HG02943 (cell line): ENCODE data around the gene MICOS13.
A peak's percentile ranks its signal among the peaks of the same experiment; 100 is the strongest.
"Not testable (repeated sequence)": the region's sequence is repeated elsewhere in the genome, so short reads cannot be mapped to it uniquely, and the experiment has no call there.

Source experiments
- ATAC-seq: cut with Tn5 transposase; IDR thresholded peaks from one replicate; pipeline ENCODE4 v1.9.1; 2021; ENCODE audit warnings: mild to moderate bottlenecking, low read depth, moderate library complexity; ENCODE audit not compliant: unreplicated experiment

Gene MICOS13

DNA sequence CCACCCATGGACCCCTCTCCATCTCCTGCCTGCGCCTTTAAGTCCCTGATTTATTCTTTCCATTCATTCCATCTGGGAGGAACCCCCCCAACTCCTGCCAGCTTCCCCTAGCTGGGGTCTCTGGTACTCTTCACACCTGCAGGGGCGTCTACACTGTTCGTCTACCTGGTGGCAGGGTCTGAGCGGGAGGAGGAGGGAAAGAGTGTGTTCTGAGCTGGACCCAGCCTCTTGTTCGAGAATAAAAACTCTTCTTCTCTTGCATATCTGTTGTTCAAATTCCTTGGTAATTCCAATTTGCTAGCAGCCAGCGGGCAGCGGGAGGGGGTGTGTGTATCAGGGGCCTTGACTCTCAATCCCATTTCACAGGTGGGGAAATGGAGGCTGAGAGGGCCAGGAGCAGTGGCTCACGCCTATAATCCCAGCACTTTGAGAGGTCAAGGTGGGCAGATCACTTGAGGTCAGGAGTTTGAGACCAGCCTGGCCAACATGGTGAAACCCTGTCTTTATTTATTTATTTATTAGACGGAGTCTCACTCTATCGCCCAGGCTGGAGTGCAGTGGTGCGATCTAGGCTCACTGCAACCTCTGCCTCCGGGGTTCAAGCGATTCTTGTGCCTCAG lies 8.1 kb upstream of the MICOS13 start:
- ATAC-seq = not testable (repeated sequence)

- ATAC-seq = no peak
These were observed 7.3 kb upstream of the MICOS13 start for GRCh38 chr19:5687360-5688198.

GRCh38 chr19:5686647-5687359 lies 6.5 kb upstream of the MICOS13 start:
- ATAC-seq = peak; percentile 49

GRCh38 chr19:5686326-5686646 lies 6.0 kb upstream of the MICOS13 start:
- no peak for ATAC-seq

DNA sequence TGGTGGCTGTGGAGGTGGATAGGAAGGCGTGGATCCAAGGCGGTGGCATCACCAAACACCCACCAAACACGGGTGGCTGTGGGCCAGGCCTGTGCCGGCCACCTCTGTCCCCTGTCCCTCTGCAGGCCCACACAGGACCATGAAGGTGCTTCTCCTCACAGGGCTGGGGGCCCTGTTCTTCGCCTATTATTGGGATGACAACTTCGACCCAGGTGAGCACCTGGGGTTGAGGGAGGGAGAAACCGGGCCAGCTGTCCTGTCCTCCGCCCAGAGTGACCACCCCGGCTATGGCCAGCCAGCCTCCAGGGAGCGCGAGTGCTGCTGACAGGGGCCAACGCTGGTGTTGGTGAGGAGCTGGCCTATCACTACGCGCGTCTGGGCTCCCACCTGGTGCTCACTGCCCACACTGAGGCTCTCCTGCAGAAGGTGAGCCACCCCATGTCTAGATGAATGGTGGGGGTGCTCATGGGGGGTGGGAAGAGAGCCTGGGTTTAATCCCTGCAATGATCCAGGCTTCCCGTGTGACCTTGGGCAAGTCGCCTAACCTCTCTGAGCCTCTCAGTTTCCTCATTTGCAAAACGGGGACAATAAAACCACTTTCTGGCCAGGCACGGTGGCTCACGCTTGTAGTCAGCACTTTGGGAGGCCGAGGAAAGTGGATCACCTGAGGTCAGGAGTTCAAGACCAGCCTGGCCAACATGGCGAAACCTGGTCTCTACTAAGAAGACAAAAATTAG lies 4.5 kb upstream of the MICOS13 start:
- ATAC-seq = no peak

DNA sequence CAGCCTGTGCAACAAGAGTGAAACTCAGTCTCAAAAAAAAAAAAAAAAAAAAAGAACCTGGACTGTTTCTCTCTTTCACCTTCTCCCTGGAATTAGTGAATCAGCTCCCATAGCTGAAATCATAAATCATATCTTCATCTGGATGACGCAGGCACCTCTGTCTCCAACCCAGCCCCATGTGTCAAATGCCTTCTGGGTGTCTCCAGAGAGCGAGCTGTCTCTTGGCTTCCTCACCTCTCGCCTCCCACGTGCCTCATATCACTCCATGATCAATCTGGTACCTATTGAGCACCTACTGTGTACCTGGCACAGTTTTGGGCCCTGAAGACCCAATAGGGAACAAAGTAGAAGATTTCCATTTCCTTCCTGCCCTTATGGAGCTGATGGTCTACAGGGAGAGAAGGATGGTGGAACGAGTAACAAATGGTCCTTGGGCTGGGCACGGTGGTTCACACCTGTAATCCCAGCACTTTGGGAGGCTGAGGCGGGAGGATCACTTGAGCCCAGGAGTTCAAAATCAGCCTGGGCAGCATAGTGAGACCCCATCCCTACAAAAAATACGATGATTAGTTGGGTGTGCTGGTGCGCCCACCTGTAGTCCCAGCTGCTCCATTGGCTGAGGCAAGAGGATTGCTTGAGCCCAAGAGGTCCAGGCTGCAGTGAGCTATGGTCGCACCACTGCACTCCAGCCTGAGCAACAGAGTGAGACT lies 3.0 kb upstream of the MICOS13 start:
- ATAC-seq = no peak

DNA sequence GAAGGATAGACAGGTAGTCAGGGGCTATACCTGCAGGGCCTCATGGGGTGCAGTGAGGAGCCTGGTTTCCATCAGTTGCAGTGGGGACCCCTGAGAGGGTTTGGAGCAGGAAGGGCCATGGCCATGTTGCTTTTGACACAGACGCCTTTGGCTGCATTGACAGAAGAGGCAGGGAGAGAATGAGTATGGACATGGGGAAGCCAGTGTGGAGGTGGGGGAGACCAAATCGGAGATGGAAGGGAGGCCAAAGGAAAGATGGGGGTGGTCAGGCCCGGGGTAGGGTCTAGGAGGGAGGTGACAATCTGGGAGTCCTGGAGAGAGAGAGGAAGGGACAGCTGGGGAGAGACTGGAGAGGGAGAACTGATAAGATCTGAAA lies 1.8 kb upstream of the MICOS13 start:
- ATAC-seq = no peak

- no peak for ATAC-seq
These were observed 1.2 kb upstream of the MICOS13 start for GRCh38 chr19:5681391-5682106.

GRCh38 chr19:5680084-5680436 lies 256 bp downstream of the MICOS13 start:
- ATAC-seq = no peak

GRCh38 chr19:5679289-5680083 lies 830 bp downstream of the MICOS13 start:
- no peak for ATAC-seq

GRCh38 chr19:5678071-5678718 lies 2.1 kb downstream of the MICOS13 start:
- ATAC-seq = no peak

- no peak for ATAC-seq
These were observed 2.7 kb downstream of the MICOS13 start for GRCh38 chr19:5677580-5677979.

DNA sequence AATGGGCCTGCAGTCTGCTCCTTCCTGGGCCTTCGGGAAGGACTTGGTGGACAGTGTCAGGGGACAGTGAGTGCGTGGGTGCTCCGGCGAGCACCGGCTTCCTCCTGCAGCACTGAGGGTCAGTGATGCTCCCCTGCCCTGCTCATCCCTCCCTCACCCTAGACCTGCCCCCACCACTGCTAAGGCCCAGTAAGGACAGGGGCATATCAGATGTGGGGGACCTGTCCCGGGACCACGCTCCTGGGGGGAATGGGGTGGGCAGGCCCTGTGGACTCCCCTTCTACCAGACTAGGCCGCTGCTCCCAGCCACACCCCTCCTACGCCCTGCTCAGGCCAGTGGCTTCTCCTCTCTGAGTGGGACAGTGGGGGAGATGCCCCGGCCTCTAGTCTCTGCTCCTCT lies 3.2 kb downstream of the MICOS13 start:
- ATAC-seq = no peak

DNA sequence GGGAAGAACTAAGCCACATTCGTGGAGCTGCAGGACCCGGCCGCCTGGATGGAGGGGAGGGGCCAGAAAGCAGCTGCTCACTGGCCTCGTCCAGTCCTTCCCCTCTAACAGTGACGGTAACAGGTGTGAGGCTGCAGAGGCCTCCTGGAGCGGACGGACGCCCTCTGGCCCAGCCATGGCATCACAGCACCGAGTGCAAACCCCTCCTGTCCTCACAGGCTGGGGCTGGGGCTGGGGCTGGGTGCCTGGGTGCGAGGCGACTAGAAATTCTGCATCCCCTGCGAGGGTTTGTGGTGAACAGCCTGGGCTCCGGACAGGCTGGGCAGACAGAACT lies 3.6 kb downstream of the MICOS13 start:
- no peak for ATAC-seq

GRCh38 chr19:5676105-5676771 lies 4.1 kb downstream of the MICOS13 start:
- ATAC-seq = no peak

DNA sequence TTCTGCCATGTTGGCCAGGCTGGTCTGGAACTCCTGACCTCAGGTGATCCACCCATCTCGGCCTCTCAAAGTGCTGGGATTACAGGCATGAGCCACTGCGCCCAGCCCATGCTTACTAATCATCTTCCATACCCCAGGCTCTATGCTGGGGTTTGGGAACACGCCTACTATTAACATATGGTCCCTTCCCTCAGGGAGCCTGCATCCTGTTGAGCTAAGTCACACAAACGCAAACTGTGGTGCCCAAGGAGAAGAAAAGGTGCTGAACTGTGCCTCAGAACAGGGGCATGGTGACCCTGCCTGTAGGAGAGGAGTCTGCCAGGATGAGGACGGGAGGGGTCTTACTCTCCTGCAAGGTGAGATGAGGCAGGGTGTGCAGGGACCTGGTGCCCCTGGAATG lies 5.6 kb downstream of the MICOS13 start:
- no peak for ATAC-seq

DNA sequence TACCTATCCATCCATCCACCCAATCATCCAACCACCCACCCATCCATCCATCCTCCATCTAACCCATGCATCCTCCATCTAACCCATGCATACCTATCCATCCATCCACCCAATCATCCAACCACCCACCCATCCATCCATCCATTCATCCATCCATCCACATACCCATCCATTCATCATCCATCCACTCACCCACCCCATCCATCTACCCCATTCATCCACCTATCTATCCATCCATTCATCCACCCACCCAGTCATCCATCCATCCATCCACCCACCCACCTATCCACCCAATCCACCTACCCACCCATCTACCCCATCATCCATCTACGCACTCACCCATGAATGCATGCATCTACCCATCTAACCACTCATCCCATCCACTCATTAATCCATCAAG lies 6.6 kb downstream of the MICOS13 start:
- no peak for ATAC-seq
